K562 (cell line): ENCODE measurements around the gene INPP5D. TPM values are rescaled to one million over a fixed set of nuclear protein-coding genes. Genes with fewer than 3 reads are reported as not detected.

ENCODE experiments used
- ATAC-seq: fragments of 200-7000 bp; cut with Tn5 transposase; 3 replicates; pipeline ENCODE4 v1.9.1; 2020; ENCODE audit warnings: moderate library complexity
- BruUV-seq: library from RNA; stranded (reverse); fragments of 400-500 nt; replicated peaks from 2 replicates; lab custom pipeline; 2021; lab: Mats Ljungman, UMichigan
- CTCF ChIA-PET: fragments of 300-600 bp; formaldehyde crosslinking; extraction: SDS; loops from one replicate; lab custom pipeline; 2021; ENCODE audit warnings: low intra/inter-chr PET ratio; lab: Yijun Ruan, JAX
- POLR2A ChIA-PET: fragments of 300-600, 350-650 bp; sonication (Branson Sonifier 250); formaldehyde crosslinking; extraction: SDS; loops from one replicate; lab custom pipeline; 2021; ENCODE audit warnings: antibody characterized with exemption, inconsistent platforms; lab: Yijun Ruan, JAX
- DNase-seq, 4 experiments: peaks; one replicate each; pipeline versions ENCODE4 v3.0.0 to v3.0.0-alpha.2; 2011 to 2018; ENCODE audit warnings: low spot score in 3 of 4, mixed read lengths in 3 of 4; ENCODE audit errors: extremely low read depth in 1 of 4
- FAIRE-seq: peaks from 2 replicates; lab custom pipeline; 2011; peaks lifted over from hg19 to GRCh38; lab: Jason Lieb, UNC
- H2AFZ ChIP-seq: 2 replicates; pipeline ENCODE4 v1.6.0; 2011; ENCODE audit warnings: low read depth, low read length, control low read depth, inconsistent platforms
- H3K27ac ChIP-seq: fragments of 200-600 bp; 3 replicates; pipeline ENCODE4 v1.8.0; 2011; ENCODE audit warnings: low read depth, mild to moderate bottlenecking, control low read depth, inconsistent platforms, low read length, moderate library complexity, mixed read lengths; ENCODE audit errors: extremely low read depth
- H3K27me3 ChIP-seq, 2 experiments: fragments of 300-600 bp in 1 of 2; 2 replicates in 1 of 2; 3 replicates in 1 of 2; pipeline versions ENCODE4 v1.6.0 to v1.8.0; 2011; ENCODE audit warnings: inconsistent platforms in 2 of 2, low read length in 2 of 2, mild to moderate bottlenecking in 1 of 2, mixed read lengths in 1 of 2, moderate library complexity in 1 of 2; ENCODE audit not compliant: control insufficient read depth in 2 of 2, insufficient read depth in 2 of 2
- H3K36me3 ChIP-seq: fragments of 300-600 bp; 3 replicates; pipeline ENCODE4 v1.8.0; 2011; ENCODE audit warnings: mild to moderate bottlenecking, low read length, inconsistent platforms; ENCODE audit not compliant: control insufficient read depth, insufficient read depth
- H3K4me1 ChIP-seq, 2 experiments: fragments of 200-600 bp in 1 of 2; replicated peaks in 1 of 2; 2 replicates in 1 of 2; 3 replicates in 1 of 2; pipeline versions ENCODE4 v1.5.1 to v1.8.0; 2011; ENCODE audit warnings: inconsistent platforms in 2 of 2, low read length in 2 of 2, mild to moderate bottlenecking in 1 of 2, mixed read lengths in 1 of 2, moderate library complexity in 1 of 2; ENCODE audit not compliant: control insufficient read depth in 2 of 2, insufficient read depth in 2 of 2
- H3K4me2 ChIP-seq: 2 replicates; pipeline ENCODE4 v1.6.1; 2011; ENCODE audit warnings: low read length, control low read depth, inconsistent platforms, mixed read lengths; ENCODE audit not compliant: insufficient read depth
- H3K4me3 ChIP-seq: fragments of 200-600 bp; sonication (generic), shearing (Covaris generic); 2 replicates; pipeline ENCODE4 v1.5.1; 2016; ENCODE audit warnings: control low read depth, inconsistent platforms
- H3K79me2 ChIP-seq: fragments of 200-600 bp; 3 replicates; pipeline ENCODE4 v1.8.0; 2011; ENCODE audit warnings: low read length, inconsistent platforms; ENCODE audit not compliant: control insufficient read depth, insufficient read depth
- H3K9ac ChIP-seq, 2 experiments: 2 replicates each; pipeline versions ENCODE4 v1.6.0 to v1.6.1; 2011; ENCODE audit warnings: low read depth in 2 of 2, low read length in 2 of 2, control low read depth in 1 of 2, inconsistent platforms in 1 of 2, mild to moderate bottlenecking in 1 of 2, mixed read lengths in 1 of 2; ENCODE audit not compliant: insufficient read depth in 1 of 2
- H3K9me1 ChIP-seq: one replicate; pipeline ENCODE4 v1.6.0; 2011; ENCODE audit warnings: inconsistent platforms, mild to moderate bottlenecking, low read length, moderate library complexity; ENCODE audit not compliant: control insufficient read depth, insufficient read depth
- H3K9me3 ChIP-seq: replicated peaks from 2 replicates; pipeline ENCODE4 v1.5.1; 2011; ENCODE audit warnings: low read depth, low read length, inconsistent platforms; ENCODE audit not compliant: control insufficient read depth, insufficient read depth
- H4K20me1 ChIP-seq: replicated peaks from 2 replicates; pipeline ENCODE4 v1.6.1; 2011; ENCODE audit warnings: low read length, inconsistent platforms, mixed read lengths; ENCODE audit not compliant: control insufficient read depth, insufficient read depth
- FOS ChIP-seq: IDR thresholded peaks from 3 replicates; pipeline ENCODE4 v1.6.1; 2011; ENCODE audit not compliant: insufficient read length; ENCODE audit errors: extremely low read depth
- FOXA3 ChIP-seq, 2 experiments: fragments of 450-650 bp in 1 of 2; sonication (generic) in 1 of 2; formaldehyde crosslinking; IDR thresholded peaks in 1 of 2; conservative IDR thresholded peaks in 1 of 2; 2 replicates each; pipeline versions ENCODE4 v1.4.0 to v1.8.0; 2020 to 2022; ENCODE audit warnings: mild to moderate bottlenecking in 2 of 2, missing genetic modification reagents in 1 of 2
- OTX1 ChIP-seq: fragments of 450-650 bp; formaldehyde crosslinking; IDR thresholded peaks from 2 replicates; pipeline ENCODE4 v1.4.0; 2022; ENCODE audit warnings: mild to moderate bottlenecking
- RAD21 ChIP-seq, 2 experiments: fragments of 250-450 bp in 1 of 2; fragments of 450-650 bp in 1 of 2; sonication (Bioruptor Pico) in 1 of 2; formaldehyde crosslinking in 1 of 2; IDR thresholded peaks in 1 of 2; conservative IDR thresholded peaks in 1 of 2; 2 replicates each; pipeline versions ENCODE4 v1.4.0 to v1.8.0; 2020 to 2022; ENCODE audit warnings: mild to moderate bottlenecking in 2 of 2, moderate library complexity in 1 of 2
- SRF ChIP-seq, 2 experiments: fragments of 250-450, 450-650 bp in 1 of 2; sonication (Bioruptor Pico) in 1 of 2; sonication (generic) in 1 of 2; formaldehyde crosslinking; IDR thresholded peaks; 2 replicates each; pipeline versions ENCODE4 v1.5.0 to v1.5.1; 2020 to 2022; ENCODE audit warnings: mild to moderate bottlenecking in 1 of 2, missing genetic modification reagents in 1 of 2
- ZNF121 ChIP-seq: sonication (generic); formaldehyde crosslinking; conservative IDR thresholded peaks from 2 replicates; pipeline ENCODE4 v1.8.0; 2022; ENCODE audit warnings: missing genetic modification reagents
- WGBS: fragments of 100-300 bp; shearing (Covaris generic); methylation state at CpG from one replicate; pipeline ENCODE4 v1.1.6; 2016; ENCODE audit warnings: low coverage, mixed read lengths; ENCODE audit not compliant: insufficient coverage; ENCODE audit errors: missing lambda C conversion rate; 5-methylcytosine and 5-hydroxymethylcytosine counted together
- in situ Hi-C: fragments of 300-500 bp; cut with MboI; formaldehyde crosslinking; loops from 4 replicates; pipeline ENCODE4 v1.15.0; 2018; ENCODE audit warnings: inconsistent platforms, mixed read lengths
- intact Hi-C: fragments of 100-400 bp; cut with micrococcal nuclease; formaldehyde crosslinking; loops from 2 replicates; pipeline ENCODE4 v1.14.2; 2022
- polyA plus RNA-seq, 8 experiments: library from polyadenylated mRNA; depleted of rRNA in 4 of 8; stranded (reverse) in 5 of 8; unstranded in 3 of 8; fragments of >200 nt; fragmentation: Nextera tagmentation in 2 of 8; fragmentation: Illumina TruSeq in 1 of 8; extraction: Ambion mirVana in 2 of 8; extraction: Trizol in 1 of 8; gene quantifications; 2 replicates each; pipeline versions ENCODE4 v1.2.1 to v1.2.3, GENCODE V29; 2011 to 2014; ENCODE audit warnings: inconsistent platforms in 1 of 8, missing spikeins in 1 of 8
- total RNA-seq, 7 experiments: library from RNA; depleted of rRNA in 6 of 7; stranded (reverse); fragments of >200 nt in 6 of 7; fragmentation: Illumina TruSeq in 2 of 7; extraction: Trizol in 2 of 7; gene quantifications; 2 replicates each; pipeline versions ENCODE4 v1.2.1 to v1.2.3, GENCODE V29; 2011 to 2021; ENCODE audit warnings: low replicate concordance in 1 of 7
- TF ChIP-seq, protein P1 (sequence below), 3 experiments: IDR thresholded peaks in 2 of 3; conservative IDR thresholded peaks in 1 of 3; 2 replicates each; pipeline ENCODE4 v1.5.1; 2011 to 2012; ENCODE audit warnings: low read length in 3 of 3, mild to moderate bottlenecking in 3 of 3, control low read depth in 2 of 3, improper control_type of control experiment in 1 of 3, inconsistent platforms in 1 of 3, low read depth in 1 of 3, mixed read lengths in 1 of 3, moderate library complexity in 1 of 3; ENCODE audit not compliant: insufficient read depth in 2 of 3
- TF ChIP-seq, protein P2 (sequence below), 2 experiments: IDR thresholded peaks; 2 replicates each; pipeline ENCODE4 v1.6.1; 2012; ENCODE audit warnings: improper control_type of control experiment in 2 of 2, low read depth in 2 of 2, low read length in 2 of 2, borderline replicate concordance in 1 of 2
- TF ChIP-seq, protein P3 (sequence below): sonication (generic); formaldehyde crosslinking; IDR thresholded peaks from 2 replicates; pipeline ENCODE4 v1.8.0; 2023; ENCODE audit warnings: mild to moderate bottlenecking, missing genetic modification reagents

The INPP5D gene
- total and polyA plus RNA-seq, 9 of the 15 experiments (the other 6 are each of a cell fraction or from before 2014, with no cell fraction given) = 0.55 to 6.2 (median 2.2) TPM

DNA sequence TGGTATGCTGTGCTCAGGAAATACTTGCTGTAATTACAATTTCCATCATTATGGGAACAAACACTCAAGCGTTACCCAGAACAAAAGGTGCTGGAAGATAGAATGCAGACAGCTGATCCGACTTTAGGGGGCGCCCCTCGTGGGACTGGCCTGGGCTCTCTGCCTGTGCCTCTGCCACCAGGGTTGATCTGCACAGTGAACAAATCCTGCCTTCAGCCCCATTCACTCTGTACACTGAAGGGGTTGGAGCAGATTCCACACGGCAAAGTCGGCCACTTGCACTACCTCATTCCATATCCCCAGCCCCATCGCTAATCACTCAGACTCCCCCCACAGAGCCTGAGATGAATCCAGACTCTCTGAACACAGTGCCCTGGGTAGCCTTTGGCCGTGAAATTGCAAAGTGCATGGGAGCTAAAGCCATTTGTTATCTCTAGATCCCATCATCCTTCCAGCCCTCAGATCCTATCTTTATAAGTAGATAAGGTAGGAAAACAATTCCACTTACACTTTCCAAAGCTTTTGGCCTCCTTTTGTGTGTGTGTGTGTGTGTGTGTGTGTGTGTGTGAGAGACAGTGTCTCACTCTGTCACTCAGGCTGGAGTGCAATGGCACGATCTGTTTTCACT is 69.3 kb downstream of the INPP5D start:
- POLR2A ChIA-PET = interaction anchor here (0.7 to 0.9 kb wide), 2 partner anchors 17 to 716 kb away, joined by 3 to 4 read pairs; no protein-coding TSS in a partner anchor
- Histone ChIP-seq H3K4me1 (peaks cover 0 to 3% of the 10 kb centered on the region in 2 experiments; a peak in 2 of 5 replicates), H3K36me3 (no peaks in the 10 kb centered on the region), H3K4me3 (no peak overlapping the region), H3K9ac (no peak overlapping the region), H2AFZ (no peak overlapping the region), H3K27ac (no peak overlapping the region), H3K4me2 (no peak overlapping the region), H3K9me3 (no peaks in the 10 kb centered on the region), H3K9me1 (no peaks in the 10 kb centered on the region), H3K79me2 (no peaks in the 10 kb centered on the region), H3K27me3 (no peaks in the 10 kb centered on the region; a peak in 1 of 5 replicates), H4K20me1 (no peaks in the 10 kb centered on the region)
- WGBS = 49% methylated on average over 3 of the region's 9 CpGs
- in situ Hi-C loops (no loop called here), intact Hi-C loops (loop anchor here (1.0 kb wide), 1 partner anchor 122 kb away; the partner anchor contains the start of gene ATG16L1)
- CTCF ChIA-PET = no interaction called here
- DNase-seq (peak in 2 of 4 experiments; percentile 19 to 25), ATAC-seq (peak; percentile 76), FAIRE-seq (no peak)
- no TSS peak for BruUV-seq
- TF ChIP-seq FOS (no peak), RAD21 (CRISPR knock-in tag; conservative IDR thresholded peaks at IDR 0.05 in 1 of 2, IDR thresholded peaks at IDR 0.05 in 1 of 2) (peak in 1 of 2 experiments; percentile 37; a peak in 2 of 4 replicates), ZNF121 (CRISPR knock-in tag) (no peak), OTX1 (CRISPR knock-in tag) (no peak), FOXA3 (CRISPR knock-in tag; conservative IDR thresholded peaks at IDR 0.05 in 1 of 2, IDR thresholded peaks at IDR 0.05 in 1 of 2) (no peak), SRF (CRISPR knock-in tag; IDR thresholded peaks at IDR 0.05) (no peak)
- TF ChIP-seq, protein P1, sequence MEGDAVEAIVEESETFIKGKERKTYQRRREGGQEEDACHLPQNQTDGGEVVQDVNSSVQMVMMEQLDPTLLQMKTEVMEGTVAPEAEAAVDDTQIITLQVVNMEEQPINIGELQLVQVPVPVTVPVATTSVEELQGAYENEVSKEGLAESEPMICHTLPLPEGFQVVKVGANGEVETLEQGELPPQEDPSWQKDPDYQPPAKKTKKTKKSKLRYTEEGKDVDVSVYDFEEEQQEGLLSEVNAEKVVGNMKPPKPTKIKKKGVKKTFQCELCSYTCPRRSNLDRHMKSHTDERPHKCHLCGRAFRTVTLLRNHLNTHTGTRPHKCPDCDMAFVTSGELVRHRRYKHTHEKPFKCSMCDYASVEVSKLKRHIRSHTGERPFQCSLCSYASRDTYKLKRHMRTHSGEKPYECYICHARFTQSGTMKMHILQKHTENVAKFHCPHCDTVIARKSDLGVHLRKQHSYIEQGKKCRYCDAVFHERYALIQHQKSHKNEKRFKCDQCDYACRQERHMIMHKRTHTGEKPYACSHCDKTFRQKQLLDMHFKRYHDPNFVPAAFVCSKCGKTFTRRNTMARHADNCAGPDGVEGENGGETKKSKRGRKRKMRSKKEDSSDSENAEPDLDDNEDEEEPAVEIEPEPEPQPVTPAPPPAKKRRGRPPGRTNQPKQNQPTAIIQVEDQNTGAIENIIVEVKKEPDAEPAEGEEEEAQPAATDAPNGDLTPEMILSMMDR (IDR thresholded peaks at IDR 0.05 in 2 of 3, conservative IDR thresholded peaks at IDR 0.05 in 1 of 3; ENCODE audit: insufficient read depth in 2 of 3, low read depth in 1 of 3, low read length in 3 of 3) = peak; percentile 43 to 57 (median 50); a peak in 5 of 6 replicates
- TF ChIP-seq, protein P2, sequence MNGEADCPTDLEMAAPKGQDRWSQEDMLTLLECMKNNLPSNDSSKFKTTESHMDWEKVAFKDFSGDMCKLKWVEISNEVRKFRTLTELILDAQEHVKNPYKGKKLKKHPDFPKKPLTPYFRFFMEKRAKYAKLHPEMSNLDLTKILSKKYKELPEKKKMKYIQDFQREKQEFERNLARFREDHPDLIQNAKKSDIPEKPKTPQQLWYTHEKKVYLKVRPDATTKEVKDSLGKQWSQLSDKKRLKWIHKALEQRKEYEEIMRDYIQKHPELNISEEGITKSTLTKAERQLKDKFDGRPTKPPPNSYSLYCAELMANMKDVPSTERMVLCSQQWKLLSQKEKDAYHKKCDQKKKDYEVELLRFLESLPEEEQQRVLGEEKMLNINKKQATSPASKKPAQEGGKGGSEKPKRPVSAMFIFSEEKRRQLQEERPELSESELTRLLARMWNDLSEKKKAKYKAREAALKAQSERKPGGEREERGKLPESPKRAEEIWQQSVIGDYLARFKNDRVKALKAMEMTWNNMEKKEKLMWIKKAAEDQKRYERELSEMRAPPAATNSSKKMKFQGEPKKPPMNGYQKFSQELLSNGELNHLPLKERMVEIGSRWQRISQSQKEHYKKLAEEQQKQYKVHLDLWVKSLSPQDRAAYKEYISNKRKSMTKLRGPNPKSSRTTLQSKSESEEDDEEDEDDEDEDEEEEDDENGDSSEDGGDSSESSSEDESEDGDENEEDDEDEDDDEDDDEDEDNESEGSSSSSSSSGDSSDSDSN (IDR thresholded peaks at IDR 0.05; ENCODE audit: borderline replicate concordance in 1 of 2, low read depth in 2 of 2, low read length in 2 of 2) = no peak
- TF ChIP-seq, protein P3, sequence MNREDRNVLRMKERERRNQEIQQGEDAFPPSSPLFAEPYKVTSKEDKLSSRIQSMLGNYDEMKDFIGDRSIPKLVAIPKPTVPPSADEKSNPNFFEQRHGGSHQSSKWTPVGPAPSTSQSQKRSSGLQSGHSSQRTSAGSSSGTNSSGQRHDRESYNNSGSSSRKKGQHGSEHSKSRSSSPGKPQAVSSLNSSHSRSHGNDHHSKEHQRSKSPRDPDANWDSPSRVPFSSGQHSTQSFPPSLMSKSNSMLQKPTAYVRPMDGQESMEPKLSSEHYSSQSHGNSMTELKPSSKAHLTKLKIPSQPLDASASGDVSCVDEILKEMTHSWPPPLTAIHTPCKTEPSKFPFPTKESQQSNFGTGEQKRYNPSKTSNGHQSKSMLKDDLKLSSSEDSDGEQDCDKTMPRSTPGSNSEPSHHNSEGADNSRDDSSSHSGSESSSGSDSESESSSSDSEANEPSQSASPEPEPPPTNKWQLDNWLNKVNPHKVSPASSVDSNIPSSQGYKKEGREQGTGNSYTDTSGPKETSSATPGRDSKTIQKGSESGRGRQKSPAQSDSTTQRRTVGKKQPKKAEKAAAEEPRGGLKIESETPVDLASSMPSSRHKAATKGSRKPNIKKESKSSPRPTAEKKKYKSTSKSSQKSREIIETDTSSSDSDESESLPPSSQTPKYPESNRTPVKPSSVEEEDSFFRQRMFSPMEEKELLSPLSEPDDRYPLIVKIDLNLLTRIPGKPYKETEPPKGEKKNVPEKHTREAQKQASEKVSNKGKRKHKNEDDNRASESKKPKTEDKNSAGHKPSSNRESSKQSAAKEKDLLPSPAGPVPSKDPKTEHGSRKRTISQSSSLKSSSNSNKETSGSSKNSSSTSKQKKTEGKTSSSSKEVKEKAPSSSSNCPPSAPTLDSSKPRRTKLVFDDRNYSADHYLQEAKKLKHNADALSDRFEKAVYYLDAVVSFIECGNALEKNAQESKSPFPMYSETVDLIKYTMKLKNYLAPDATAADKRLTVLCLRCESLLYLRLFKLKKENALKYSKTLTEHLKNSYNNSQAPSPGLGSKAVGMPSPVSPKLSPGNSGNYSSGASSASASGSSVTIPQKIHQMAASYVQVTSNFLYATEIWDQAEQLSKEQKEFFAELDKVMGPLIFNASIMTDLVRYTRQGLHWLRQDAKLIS (CRISPR knock-in tag) = no peak
